Left lung (tissue), 10 donors: ENCODE data around the gene BCAT1. TPM values are rescaled to one million over a fixed set of nuclear protein-coding genes. Genes with fewer than 3 reads are reported as not detected.

Experiments
- ATAC-seq: fragments of 200-7000 bp; cut with Tn5 transposase; one replicate; pipeline ENCODE4 v1.9.1; 2020; ENCODE audit warnings: moderate library complexity
- DNase-seq, 4 donors: peaks; one replicate each; pipeline ENCODE4 v3.0.0-alpha.2; 2013 to 2020
- H3K27ac ChIP-seq, 2 donors: fragments of 200-600 bp; sonication (generic) in 1 of 2; one replicate each; pipeline versions ENCODE4 v1.5.0 to v1.8.0; 2020 to 2021
- H3K27me3 ChIP-seq, 2 donors: fragments of 200-600 bp; sonication (generic) in 1 of 2; one replicate each; pipeline versions ENCODE4 v1.5.0 to v1.8.0; 2020 to 2021
- H3K36me3 ChIP-seq, 2 donors: fragments of 200-600 bp; sonication (generic) in 1 of 2; one replicate each; pipeline versions ENCODE4 v1.5.0 to v1.8.0; 2020 to 2021
- H3K4me1 ChIP-seq, 2 donors: fragments of 200-600 bp; one replicate each; pipeline ENCODE4 v1.8.0; 2021
- H3K4me3 ChIP-seq, 2 donors: fragments of 200-600 bp; sonication (generic) in 1 of 2; one replicate each; pipeline versions ENCODE4 v1.5.0 to v1.8.0; 2020 to 2021; ENCODE audit warnings: mild to moderate bottlenecking in 1 of 2
- H3K9me3 ChIP-seq, 2 donors: fragments of 200-600 bp; sonication (generic) in 1 of 2; one replicate each; pipeline versions ENCODE4 v1.5.0 to v1.8.0; 2020 to 2021
- intact Hi-C, 2 donors: fragments of 100-400 bp; cut with DNase I; formaldehyde crosslinking; loops; one replicate each; pipeline versions ENCODE4 v1.11.2 to v1.14.2; 2022
- polyA plus RNA-seq, 6 donors: library from polyadenylated mRNA; unstranded; fragments of 120-200 nt; gene quantifications; one replicate each; pipeline ENCODE4 v1.2.1, GENCODE V29; 2013; ENCODE audit not compliant: insufficient read length in 6 of 6
- total RNA-seq, 2 donors: library from RNA; stranded (reverse); fragmentation: NEBNext Ultra II Directional; extraction: Animal tissue kit (Norgen Biotek cat#: 25700); gene quantifications; one replicate each; pipeline ENCODE4 v1.2.1, GENCODE V29; 2021
- TF ChIP-seq, protein P1 (sequence below), 2 donors: fragments of 200-600 bp; sonication (generic) in 1 of 2; IDR thresholded peaks; one replicate each; pipeline versions ENCODE4 v1.5.0 to v1.8.0; 2021; ENCODE audit warnings: antibody characterized with exemption in 2 of 2
- donor health status: DM: no; HTN: yes; CAD: no.
- donor health status: DM: no; HTN: no; CAD: no.

The BCAT1 gene
- total and polyA plus RNA-seq, 8 donors = 29.3 to 131 (median 39.5) TPM

DNA sequence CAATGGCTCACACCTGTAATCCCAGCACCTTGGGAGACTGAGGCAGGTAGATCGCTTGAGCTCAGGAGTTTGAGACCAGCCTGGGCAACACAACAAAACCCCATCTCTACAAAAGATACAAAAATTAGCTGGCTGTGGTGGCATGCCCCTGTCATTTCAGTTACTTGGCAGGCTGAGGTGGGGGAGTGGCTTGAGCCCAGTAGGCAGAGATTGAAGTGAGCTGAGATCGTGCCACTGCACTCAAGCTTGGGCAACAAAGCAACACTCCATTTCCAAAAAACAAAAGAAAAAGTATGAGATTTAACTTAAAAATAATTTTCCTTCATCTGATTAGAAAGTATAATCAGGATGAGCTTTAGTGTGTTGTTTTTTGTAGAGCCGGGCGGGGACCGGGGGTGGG is 47.9 kb upstream of the BCAT1 start:
- intact Hi-C loops = no loop called here
- ATAC-seq = no peak
- H3K4me1 ChIP-seq = peaks cover 0 to 8% of the 10 kb centered on the region in 2 donors
- TF ChIP-seq, protein P1, sequence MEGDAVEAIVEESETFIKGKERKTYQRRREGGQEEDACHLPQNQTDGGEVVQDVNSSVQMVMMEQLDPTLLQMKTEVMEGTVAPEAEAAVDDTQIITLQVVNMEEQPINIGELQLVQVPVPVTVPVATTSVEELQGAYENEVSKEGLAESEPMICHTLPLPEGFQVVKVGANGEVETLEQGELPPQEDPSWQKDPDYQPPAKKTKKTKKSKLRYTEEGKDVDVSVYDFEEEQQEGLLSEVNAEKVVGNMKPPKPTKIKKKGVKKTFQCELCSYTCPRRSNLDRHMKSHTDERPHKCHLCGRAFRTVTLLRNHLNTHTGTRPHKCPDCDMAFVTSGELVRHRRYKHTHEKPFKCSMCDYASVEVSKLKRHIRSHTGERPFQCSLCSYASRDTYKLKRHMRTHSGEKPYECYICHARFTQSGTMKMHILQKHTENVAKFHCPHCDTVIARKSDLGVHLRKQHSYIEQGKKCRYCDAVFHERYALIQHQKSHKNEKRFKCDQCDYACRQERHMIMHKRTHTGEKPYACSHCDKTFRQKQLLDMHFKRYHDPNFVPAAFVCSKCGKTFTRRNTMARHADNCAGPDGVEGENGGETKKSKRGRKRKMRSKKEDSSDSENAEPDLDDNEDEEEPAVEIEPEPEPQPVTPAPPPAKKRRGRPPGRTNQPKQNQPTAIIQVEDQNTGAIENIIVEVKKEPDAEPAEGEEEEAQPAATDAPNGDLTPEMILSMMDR (IDR thresholded peaks at IDR 0.05) = no peak
- no peak overlapping the region for H3K4me3 ChIP-seq
- no peaks in the 10 kb centered on the region for H3K9me3 ChIP-seq
- no peaks in the 10 kb centered on the region for H3K27me3 ChIP-seq
- no peak overlapping the region for H3K27ac ChIP-seq
- H3K36me3 ChIP-seq = no peaks in the 10 kb centered on the region
- DNase-seq = no peak

DNA sequence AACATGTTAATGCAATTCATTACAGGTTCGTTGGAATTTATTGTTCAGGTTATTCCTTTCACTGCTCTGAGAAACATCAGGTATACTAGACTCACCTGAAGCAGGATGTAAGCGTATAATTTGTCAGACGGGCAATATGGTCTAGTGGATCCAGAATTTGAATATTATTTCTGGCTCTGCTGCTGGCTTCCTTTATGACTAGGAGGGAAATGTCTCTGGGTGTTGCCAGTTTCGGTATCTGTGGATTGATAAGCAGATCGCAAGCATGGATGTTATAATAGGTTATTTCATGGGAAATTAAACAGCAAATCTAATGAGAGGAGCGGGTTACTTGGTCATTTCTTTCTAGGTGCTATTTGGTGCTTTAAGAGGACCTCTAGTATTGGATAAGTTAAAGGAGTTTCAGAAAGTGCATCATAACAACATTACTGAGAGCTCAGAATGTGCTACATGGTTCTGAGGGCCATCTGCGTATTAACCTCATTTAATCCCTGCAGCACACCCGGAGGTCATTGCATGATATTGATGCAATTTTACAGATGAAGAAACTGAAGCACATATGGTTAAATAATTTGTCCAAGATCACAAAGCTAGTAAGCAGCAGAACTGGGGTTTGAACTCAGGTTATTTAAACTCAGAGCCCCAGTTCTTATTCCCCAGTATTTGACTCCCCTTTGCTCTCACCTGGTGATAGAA is 47.3 kb upstream of the BCAT1 start:
- DNase-seq = no peak
- peaks cover 0 to 8% of the 10 kb centered on the region in 2 donors for H3K4me1 ChIP-seq
- intact Hi-C loops = no loop called here
- no peaks in the 10 kb centered on the region for H3K36me3 ChIP-seq
- TF ChIP-seq, protein P1 (IDR thresholded peaks at IDR 0.05) = no peak
- H3K9me3 ChIP-seq = no peaks in the 10 kb centered on the region
- H3K27ac ChIP-seq = no peak overlapping the region
- ATAC-seq = no peak
- H3K27me3 ChIP-seq = no peaks in the 10 kb centered on the region
- H3K4me3 ChIP-seq = no peak overlapping the region

DNA sequence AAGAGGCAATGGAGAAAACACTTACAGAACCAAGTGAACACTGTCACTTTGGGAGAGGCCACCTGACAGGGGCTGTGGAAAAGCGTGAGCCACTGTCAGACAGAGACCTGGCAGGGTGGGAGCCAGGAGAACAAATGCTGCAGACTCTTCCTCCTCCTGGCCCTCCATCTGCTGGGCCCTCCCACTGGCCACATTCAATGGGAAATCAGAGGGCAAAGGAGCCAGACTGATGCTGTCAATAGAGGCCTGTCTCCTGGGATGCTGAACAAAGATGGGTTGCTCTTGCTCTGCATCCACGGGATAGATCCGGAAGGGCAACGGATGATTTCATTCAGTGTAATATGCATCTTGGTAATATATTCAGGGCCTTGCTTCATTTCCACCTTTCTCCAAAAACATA is 44.9 kb upstream of the BCAT1 start:
- ATAC-seq (no peak), DNase-seq (no peak)
- Histone ChIP-seq H3K9me3 (no peaks in the 10 kb centered on the region), H3K27me3 (no peaks in the 10 kb centered on the region), H3K4me1 (peaks cover 0 to 8% of the 10 kb centered on the region in 2 donors), H3K4me3 (no peak overlapping the region), H3K27ac (no peak overlapping the region), H3K36me3 (no peaks in the 10 kb centered on the region)
- TF ChIP-seq, protein P1 (IDR thresholded peaks at IDR 0.05) = no peak
- intact Hi-C loops = no loop called here

DNA sequence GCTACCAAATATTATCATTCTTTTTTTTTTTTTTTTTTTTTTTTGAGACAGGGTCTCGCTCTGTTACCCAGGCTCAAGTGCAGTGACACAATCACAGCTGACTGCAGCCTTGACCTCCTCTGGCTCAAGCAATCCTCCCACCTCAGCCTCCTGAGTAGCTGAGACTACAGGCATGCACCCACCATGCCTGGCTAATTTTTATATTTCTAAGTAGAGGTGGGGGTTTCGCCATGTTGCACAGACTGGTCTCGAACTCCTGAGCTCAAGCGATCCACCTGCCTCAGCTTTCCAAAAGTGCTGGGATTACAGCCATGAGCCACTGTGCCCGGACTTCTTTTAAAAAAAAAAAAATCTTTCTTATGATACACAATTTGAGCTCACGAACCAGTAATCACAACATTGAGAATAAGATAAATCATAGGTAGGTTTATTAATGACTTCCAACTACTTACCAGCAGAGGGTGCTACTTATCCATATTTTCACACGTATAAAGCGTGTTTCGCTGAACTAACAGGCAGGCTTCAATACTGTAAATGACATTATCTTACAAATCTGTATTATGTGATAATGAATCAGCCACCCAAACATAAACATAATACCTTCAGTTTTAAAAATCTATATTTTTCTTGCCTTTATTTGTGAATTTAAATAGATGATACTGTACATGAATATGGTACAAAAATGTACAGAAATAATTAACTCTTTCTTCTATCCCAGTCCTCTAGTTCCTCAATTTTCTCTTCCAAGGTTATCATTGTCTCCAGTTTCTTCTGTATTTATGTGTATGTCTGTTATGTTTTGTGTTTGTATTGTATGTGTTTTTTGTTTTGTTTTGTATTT is 42.5 kb upstream of the BCAT1 start:
- H3K4me3 ChIP-seq = no peak overlapping the region
- peak; percentile 96 for ATAC-seq
- no peaks in the 10 kb centered on the region for H3K36me3 ChIP-seq
- H3K27me3 ChIP-seq = no peaks in the 10 kb centered on the region
- H3K9me3 ChIP-seq = no peaks in the 10 kb centered on the region
- DNase-seq = peak in 2 of 4 donors; percentile 39 to 60
- no peak overlapping the region for H3K27ac ChIP-seq
- intact Hi-C loops = loop anchor here in 1 of 2 donors (2.0 kb wide), 1 partner anchor 139 kb away; no protein-coding TSS in a partner anchor
- TF ChIP-seq, protein P1 (IDR thresholded peaks at IDR 0.05) = peak; percentile 46 to 49
- H3K4me1 ChIP-seq = no peaks in the 10 kb centered on the region

DNA sequence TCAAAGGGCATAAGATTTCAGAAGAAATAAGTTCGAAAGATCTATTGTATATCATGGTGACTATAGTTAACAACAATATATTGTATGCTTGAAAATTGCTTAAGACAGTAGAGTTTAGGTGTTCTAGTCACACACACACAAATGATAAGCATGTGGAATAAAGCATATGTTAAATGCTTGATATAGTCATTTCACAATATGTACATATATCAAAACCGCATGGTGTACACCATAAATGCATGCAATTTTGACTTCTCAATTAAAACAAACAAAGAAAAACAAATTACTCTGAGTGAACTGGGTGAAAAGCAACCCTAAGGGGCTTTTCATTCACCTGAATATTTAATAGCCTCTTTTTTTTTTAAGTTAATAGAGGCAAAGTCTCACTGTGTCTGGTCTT is 40.3 kb upstream of the BCAT1 start:
- intact Hi-C loops = no loop called here
- ATAC-seq = no peak
- no peak for DNase-seq
- TF ChIP-seq, protein P1 (IDR thresholded peaks at IDR 0.05) = no peak
- Histone ChIP-seq H3K27me3 (no peaks in the 10 kb centered on the region), H3K4me1 (no peaks in the 10 kb centered on the region), H3K36me3 (no peaks in the 10 kb centered on the region), H3K9me3 (peaks cover 0 to 4% of the 10 kb centered on the region in 2 donors), H3K27ac (no peak overlapping the region), H3K4me3 (no peak overlapping the region)
